ENCODE measurements around the gene TTLL5. TPM values are rescaled to one million over a fixed set of nuclear protein-coding genes. Genes with fewer than 3 reads are reported as not detected.

TTLL5 gene
- total and polyA plus RNA-seq, 2 donors (not counting 1 experiment from before 2014, with no cell fraction given) = 16.1 to 23.8 TPM

- H4K20me1 ChIP-seq (ENCODE audit: control insufficient read depth, extremely low read depth, insufficient read depth, low read length) = no peaks in the 10 kb centered on the region
- H3K36me3 ChIP-seq (ENCODE audit: control insufficient read depth, insufficient read depth, low read length) = no peaks in the 10 kb centered on the region
- no peak overlapping the region for H2AFZ ChIP-seq (ENCODE audit: low read length)
- no peak overlapping the region for H3K4me2 ChIP-seq (ENCODE audit: extremely low read depth, insufficient read depth, low read length)
- H3K4me1 ChIP-seq (ENCODE audit: control insufficient read depth, extremely low read depth, insufficient read depth, low read length) = peaks cover 2% of the 10 kb centered on the region
- H3K79me2 ChIP-seq (ENCODE audit: control insufficient read depth, insufficient read depth, low read length) = no peaks in the 10 kb centered on the region
- H3K9ac ChIP-seq (ENCODE audit: insufficient read depth, low read length) = no peak overlapping the region
- no peak overlapping the region for H3K4me3 ChIP-seq (replicated peaks in 1 of 4; ENCODE audit: control extremely low read depth in 1 of 4, insufficient read depth in 1 of 4, low read depth in 3 of 4, low read length in 4 of 4)
- no peaks in the 10 kb centered on the region for H3K27me3 ChIP-seq (ENCODE audit: control insufficient read depth, insufficient read depth, low read length)
- no peak overlapping the region for H3K27ac ChIP-seq (ENCODE audit: insufficient read depth, low read length)
- TF ChIP-seq EZH2 (IDR thresholded peaks at IDR 0.05; ENCODE audit: low read length, missing control alignments) = no peak
- TF ChIP-seq, protein P1, sequence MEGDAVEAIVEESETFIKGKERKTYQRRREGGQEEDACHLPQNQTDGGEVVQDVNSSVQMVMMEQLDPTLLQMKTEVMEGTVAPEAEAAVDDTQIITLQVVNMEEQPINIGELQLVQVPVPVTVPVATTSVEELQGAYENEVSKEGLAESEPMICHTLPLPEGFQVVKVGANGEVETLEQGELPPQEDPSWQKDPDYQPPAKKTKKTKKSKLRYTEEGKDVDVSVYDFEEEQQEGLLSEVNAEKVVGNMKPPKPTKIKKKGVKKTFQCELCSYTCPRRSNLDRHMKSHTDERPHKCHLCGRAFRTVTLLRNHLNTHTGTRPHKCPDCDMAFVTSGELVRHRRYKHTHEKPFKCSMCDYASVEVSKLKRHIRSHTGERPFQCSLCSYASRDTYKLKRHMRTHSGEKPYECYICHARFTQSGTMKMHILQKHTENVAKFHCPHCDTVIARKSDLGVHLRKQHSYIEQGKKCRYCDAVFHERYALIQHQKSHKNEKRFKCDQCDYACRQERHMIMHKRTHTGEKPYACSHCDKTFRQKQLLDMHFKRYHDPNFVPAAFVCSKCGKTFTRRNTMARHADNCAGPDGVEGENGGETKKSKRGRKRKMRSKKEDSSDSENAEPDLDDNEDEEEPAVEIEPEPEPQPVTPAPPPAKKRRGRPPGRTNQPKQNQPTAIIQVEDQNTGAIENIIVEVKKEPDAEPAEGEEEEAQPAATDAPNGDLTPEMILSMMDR (conservative IDR thresholded peaks at IDR 0.05 in 1 of 2, IDR thresholded peaks at IDR 0.05 in 1 of 2; ENCODE audit: low read depth in 1 of 2, low read length in 2 of 2) = peak; percentile 67 to 83
- peak; percentile 45 to 79 for DNase-seq (ENCODE audit: low read depth in 2 of 2)
- no peaks in the 10 kb centered on the region for H3K9me3 ChIP-seq (ENCODE audit: control insufficient read depth, insufficient read depth, low read depth, low read length)
These were observed 245.7 kb downstream of the TTLL5 start for GRCh38 chr14:75906680-75907280.

DNA sequence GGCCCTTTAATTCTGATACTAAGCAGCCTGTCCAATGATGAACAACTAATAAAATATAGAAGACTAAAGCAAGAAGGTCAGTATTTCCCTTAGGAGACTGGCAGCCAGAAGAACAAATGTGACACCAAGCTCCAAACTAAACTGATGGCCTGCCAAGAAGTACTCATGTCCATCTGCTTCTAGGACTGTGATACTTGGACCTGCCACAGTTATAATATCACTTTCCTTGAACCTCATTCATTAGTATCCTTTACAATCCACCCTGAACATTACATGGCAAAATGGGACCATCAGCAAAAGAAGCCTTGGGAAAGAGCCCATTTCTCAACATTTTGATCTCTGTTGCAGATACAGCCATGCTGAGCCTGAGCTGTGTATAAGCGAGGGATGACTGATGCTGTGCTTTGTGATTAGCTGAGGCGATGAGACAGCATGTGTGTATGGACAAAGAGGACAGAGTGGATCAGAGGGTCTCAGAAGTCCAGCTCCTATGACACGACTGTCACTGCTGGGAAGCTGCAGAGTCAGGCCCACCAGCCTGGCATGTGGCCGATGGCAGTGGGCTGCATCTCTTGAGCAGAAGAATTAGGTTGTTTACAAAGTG is 246.8 kb downstream of the TTLL5 start:
- no peak for TF ChIP-seq EZH2 (IDR thresholded peaks at IDR 0.05; ENCODE audit: low read length, missing control alignments)
- TF ChIP-seq, protein P1 (conservative IDR thresholded peaks at IDR 0.05 in 1 of 2, IDR thresholded peaks at IDR 0.05 in 1 of 2; ENCODE audit: low read depth in 1 of 2, low read length in 2 of 2) = no peak
- Histone ChIP-seq H3K9ac (ENCODE audit: insufficient read depth, low read length) (no peak overlapping the region), H4K20me1 (ENCODE audit: control insufficient read depth, extremely low read depth, insufficient read depth, low read length) (no peaks in the 10 kb centered on the region), H3K4me2 (ENCODE audit: extremely low read depth, insufficient read depth, low read length) (no peak overlapping the region), H3K9me3 (ENCODE audit: control insufficient read depth, insufficient read depth, low read depth, low read length) (no peaks in the 10 kb centered on the region), H3K4me3 (replicated peaks in 1 of 4; ENCODE audit: control extremely low read depth in 1 of 4, insufficient read depth in 1 of 4, low read depth in 3 of 4, low read length in 4 of 4) (no peak overlapping the region), H3K36me3 (ENCODE audit: control insufficient read depth, insufficient read depth, low read length) (no peaks in the 10 kb centered on the region), H3K27ac (ENCODE audit: insufficient read depth, low read length) (no peak overlapping the region), H3K79me2 (ENCODE audit: control insufficient read depth, insufficient read depth, low read length) (no peaks in the 10 kb centered on the region), H2AFZ (ENCODE audit: low read length) (no peak overlapping the region), H3K4me1 (ENCODE audit: control insufficient read depth, extremely low read depth, insufficient read depth, low read length) (peaks cover 2% of the 10 kb centered on the region), H3K27me3 (ENCODE audit: control insufficient read depth, insufficient read depth, low read length) (no peaks in the 10 kb centered on the region)
- no peak for DNase-seq (ENCODE audit: low read depth in 2 of 2)

GRCh38 chr14:75909630-75910029 is 248.6 kb downstream of the TTLL5 start:
- Histone ChIP-seq H3K9me3 (ENCODE audit: control insufficient read depth, insufficient read depth, low read depth, low read length) (no peaks in the 10 kb centered on the region), H3K79me2 (ENCODE audit: control insufficient read depth, insufficient read depth, low read length) (no peaks in the 10 kb centered on the region), H3K27me3 (ENCODE audit: control insufficient read depth, insufficient read depth, low read length) (no peaks in the 10 kb centered on the region), H4K20me1 (ENCODE audit: control insufficient read depth, extremely low read depth, insufficient read depth, low read length) (no peaks in the 10 kb centered on the region), H3K9ac (ENCODE audit: insufficient read depth, low read length) (no peak overlapping the region), H3K4me3 (replicated peaks in 1 of 4; ENCODE audit: control extremely low read depth in 1 of 4, insufficient read depth in 1 of 4, low read depth in 3 of 4, low read length in 4 of 4) (no peak overlapping the region), H3K36me3 (ENCODE audit: control insufficient read depth, insufficient read depth, low read length) (no peaks in the 10 kb centered on the region), H3K27ac (ENCODE audit: insufficient read depth, low read length) (no peak overlapping the region), H3K4me2 (ENCODE audit: extremely low read depth, insufficient read depth, low read length) (no peak overlapping the region), H3K4me1 (ENCODE audit: control insufficient read depth, extremely low read depth, insufficient read depth, low read length) (peaks cover 2% of the 10 kb centered on the region), H2AFZ (ENCODE audit: low read length) (no peak overlapping the region)
- no peak for DNase-seq (ENCODE audit: low read depth in 2 of 2)
- no peak for TF ChIP-seq EZH2 (IDR thresholded peaks at IDR 0.05; ENCODE audit: low read length, missing control alignments)
- TF ChIP-seq, protein P1 (conservative IDR thresholded peaks at IDR 0.05 in 1 of 2, IDR thresholded peaks at IDR 0.05 in 1 of 2; ENCODE audit: low read depth in 1 of 2, low read length in 2 of 2) = no peak
